Mesothelial cell of epicardium (in vitro differentiated cells): Measurements from ENCODE around the gene CGNL1. TPM values are rescaled to one million over a fixed set of nuclear protein-coding genes. Genes with fewer than 3 reads are reported as not detected.

Experiments used
- DNase-seq, 2 experiments: peaks; one replicate each; pipeline ENCODE4 v3.0.0; 2021; ENCODE audit warnings: low spot score in 2 of 2; ENCODE audit not compliant: unreplicated experiment in 2 of 2
- H3K27ac Mint-ChIP-seq: 2 replicates; pipeline ENCODE4 v1.8.0; 2021; ENCODE audit warnings: mixed read lengths
- H3K27me3 Mint-ChIP-seq: 2 replicates; pipeline ENCODE4 v1.8.0; 2021; ENCODE audit warnings: low read depth, mixed read lengths
- H3K36me3 Mint-ChIP-seq: 2 replicates; pipeline ENCODE4 v1.8.0; 2021; ENCODE audit warnings: mixed read lengths
- H3K4me1 Mint-ChIP-seq: 2 replicates; pipeline ENCODE4 v1.8.0; 2021; ENCODE audit warnings: mixed read lengths
- H3K4me3 Mint-ChIP-seq: 2 replicates; pipeline ENCODE4 v1.8.0; 2021; ENCODE audit warnings: mild to moderate bottlenecking, moderate library complexity, mixed read lengths
- H3K9me3 Mint-ChIP-seq: 2 replicates; pipeline ENCODE4 v1.8.0; 2021; ENCODE audit warnings: mixed read lengths
- total RNA-seq: library from RNA; stranded (reverse); gene quantifications from 3 replicates; pipeline ENCODE4 v1.2.1, GENCODE V29; 2021
- TF ChIP-seq, protein P1 (sequence below): fragments of 200-600 bp; sonication (generic); IDR thresholded peaks from one replicate; pipeline ENCODE4 v1.5.0; 2021; ENCODE audit warnings: antibody characterized with exemption; ENCODE audit not compliant: unreplicated experiment

The CGNL1 gene, protein sequence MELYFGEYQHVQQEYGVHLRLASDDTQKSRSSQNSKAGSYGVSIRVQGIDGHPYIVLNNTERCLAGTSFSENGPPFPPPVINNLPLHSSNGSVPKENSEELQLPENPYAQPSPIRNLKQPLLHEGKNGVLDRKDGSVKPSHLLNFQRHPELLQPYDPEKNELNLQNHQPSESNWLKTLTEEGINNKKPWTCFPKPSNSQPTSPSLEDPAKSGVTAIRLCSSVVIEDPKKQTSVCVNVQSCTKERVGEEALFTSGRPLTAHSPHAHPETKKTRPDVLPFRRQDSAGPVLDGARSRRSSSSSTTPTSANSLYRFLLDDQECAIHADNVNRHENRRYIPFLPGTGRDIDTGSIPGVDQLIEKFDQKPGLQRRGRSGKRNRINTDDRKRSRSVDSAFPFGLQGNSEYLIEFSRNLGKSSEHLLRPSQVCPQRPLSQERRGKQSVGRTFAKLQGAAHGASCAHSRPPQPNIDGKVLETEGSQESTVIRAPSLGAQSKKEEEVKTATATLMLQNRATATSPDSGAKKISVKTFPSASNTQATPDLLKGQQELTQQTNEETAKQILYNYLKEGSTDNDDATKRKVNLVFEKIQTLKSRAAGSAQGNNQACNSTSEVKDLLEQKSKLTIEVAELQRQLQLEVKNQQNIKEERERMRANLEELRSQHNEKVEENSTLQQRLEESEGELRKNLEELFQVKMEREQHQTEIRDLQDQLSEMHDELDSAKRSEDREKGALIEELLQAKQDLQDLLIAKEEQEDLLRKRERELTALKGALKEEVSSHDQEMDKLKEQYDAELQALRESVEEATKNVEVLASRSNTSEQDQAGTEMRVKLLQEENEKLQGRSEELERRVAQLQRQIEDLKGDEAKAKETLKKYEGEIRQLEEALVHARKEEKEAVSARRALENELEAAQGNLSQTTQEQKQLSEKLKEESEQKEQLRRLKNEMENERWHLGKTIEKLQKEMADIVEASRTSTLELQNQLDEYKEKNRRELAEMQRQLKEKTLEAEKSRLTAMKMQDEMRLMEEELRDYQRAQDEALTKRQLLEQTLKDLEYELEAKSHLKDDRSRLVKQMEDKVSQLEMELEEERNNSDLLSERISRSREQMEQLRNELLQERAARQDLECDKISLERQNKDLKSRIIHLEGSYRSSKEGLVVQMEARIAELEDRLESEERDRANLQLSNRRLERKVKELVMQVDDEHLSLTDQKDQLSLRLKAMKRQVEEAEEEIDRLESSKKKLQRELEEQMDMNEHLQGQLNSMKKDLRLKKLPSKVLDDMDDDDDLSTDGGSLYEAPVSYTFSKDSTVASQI
- 34.1 to 36.4 TPM (median 35.7 TPM) in 3 replicates for total RNA-seq

DNA sequence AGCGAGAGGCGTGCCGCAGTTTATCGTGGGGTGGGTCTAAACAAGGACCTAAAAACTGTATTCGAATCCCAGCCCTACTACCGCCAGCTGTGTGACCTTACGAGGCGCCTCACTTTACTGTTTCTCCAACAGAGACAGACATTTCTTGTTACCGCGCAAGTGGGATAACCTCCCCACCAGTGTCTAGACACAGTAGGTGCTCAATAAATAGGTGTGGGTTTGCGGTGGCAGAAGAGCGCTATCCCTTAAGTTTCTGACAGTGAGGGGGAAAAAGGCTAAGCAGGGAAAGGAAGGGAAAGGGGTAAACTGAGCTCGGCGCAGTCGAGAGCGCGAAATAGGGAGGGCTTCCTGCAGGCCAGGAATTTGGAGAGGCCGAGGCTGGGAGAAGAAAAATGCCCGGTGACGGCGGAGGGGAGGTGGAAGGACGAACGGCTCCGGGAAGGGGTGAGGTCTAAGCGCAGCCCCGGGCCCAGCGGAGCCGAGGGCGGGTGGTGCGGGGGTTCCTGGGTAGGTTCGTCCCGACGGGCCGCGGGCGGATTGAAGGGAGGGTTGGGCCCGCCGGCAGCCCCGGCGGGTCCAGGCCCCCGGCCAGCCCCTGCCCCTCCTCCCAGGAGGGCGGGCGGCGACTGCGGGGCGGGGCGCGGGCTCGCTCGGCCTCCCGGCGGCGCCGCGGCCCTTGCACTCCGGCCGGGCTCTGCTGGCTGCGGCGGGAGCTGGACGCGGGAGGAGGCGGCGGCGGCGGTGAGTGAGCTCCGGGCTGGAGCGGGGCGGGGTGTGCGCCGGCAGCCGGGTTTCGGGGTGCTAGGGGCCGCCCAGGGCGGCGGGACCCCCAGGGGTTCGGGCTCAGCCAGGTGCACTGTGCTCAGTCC is at the start of gene CGNL1:
CGNL1 (plus strand) TSS at position 679 of the 869 bp plus-strand sequence. CDS start 61,495 bp downstream, outside the sequence.
- no peaks in the 10 kb centered on the region for H3K9me3 Mint-ChIP-seq
- no peaks in the 10 kb centered on the region for H3K27me3 Mint-ChIP-seq

DNA sequence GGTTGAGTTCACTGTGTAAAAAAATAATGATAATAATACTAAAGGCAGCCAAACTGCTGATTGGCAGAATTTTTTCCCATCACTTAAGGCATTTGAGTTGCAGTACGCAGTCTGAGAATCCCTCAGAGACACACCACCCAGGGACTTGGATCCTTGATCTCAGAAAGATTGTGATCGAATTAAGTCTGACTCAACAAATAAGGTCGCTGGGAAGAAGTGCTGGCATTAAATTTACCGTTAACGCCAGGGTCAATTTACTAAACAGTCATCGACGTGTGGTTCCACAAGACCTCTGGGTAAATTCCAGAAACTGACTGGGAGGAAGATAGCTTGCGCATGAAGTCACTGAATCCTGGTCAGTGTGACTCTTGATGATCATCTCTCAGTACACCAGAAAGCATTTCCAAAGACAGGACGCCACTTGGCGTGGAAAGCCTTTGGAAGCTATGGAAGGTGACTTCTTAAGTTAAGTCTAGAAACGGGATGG is 48.3 kb upstream of the CGNL1 start:
- peaks cover 34% of the 10 kb centered on the region for H3K4me1 Mint-ChIP-seq
- TF ChIP-seq, protein P1, sequence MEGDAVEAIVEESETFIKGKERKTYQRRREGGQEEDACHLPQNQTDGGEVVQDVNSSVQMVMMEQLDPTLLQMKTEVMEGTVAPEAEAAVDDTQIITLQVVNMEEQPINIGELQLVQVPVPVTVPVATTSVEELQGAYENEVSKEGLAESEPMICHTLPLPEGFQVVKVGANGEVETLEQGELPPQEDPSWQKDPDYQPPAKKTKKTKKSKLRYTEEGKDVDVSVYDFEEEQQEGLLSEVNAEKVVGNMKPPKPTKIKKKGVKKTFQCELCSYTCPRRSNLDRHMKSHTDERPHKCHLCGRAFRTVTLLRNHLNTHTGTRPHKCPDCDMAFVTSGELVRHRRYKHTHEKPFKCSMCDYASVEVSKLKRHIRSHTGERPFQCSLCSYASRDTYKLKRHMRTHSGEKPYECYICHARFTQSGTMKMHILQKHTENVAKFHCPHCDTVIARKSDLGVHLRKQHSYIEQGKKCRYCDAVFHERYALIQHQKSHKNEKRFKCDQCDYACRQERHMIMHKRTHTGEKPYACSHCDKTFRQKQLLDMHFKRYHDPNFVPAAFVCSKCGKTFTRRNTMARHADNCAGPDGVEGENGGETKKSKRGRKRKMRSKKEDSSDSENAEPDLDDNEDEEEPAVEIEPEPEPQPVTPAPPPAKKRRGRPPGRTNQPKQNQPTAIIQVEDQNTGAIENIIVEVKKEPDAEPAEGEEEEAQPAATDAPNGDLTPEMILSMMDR: no peak
- H3K36me3 Mint-ChIP-seq: no peaks in the 10 kb centered on the region
- no peak overlapping the region for H3K27ac Mint-ChIP-seq
- no peak for DNase-seq
- no peaks in the 10 kb centered on the region for H3K9me3 Mint-ChIP-seq
- H3K27me3 Mint-ChIP-seq: peaks cover 4% of the 10 kb centered on the region
- H3K4me3 Mint-ChIP-seq: no peak overlapping the region

More for the DNA sequence above, at the start of gene CGNL1:
- peak; percentile 28 to 57 for DNase-seq
- TF ChIP-seq, protein P1: no peak
- Mint-ChIP-seq H3K27ac (peak within 1 kb of the TSS; percentile 91), H3K4me1 (peaks cover 25% of the 10 kb centered on the region), H3K4me3 (peak within 1 kb of the TSS; percentile 86), H3K36me3 (peaks cover 3% of the 10 kb centered on the region)

DNA sequence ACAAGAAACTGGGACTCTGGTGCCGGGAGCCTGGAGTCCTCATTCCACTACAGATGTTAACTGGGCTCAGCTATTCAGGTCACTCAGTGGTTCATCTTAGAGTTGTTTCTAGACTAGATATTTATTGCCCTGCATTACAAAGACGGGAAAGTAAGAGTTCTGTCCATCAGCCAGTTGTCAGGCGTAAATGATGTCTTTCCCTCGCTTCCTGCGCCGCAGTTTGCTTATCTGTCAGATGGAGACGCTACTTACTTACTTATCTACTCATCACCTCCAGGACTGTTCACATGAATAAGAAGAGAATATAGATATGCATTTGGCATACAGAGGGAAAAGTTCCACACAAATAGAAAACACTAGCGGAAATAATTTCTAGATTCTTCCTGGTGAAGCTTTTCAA is 47.8 kb upstream of the CGNL1 start:
- no peaks in the 10 kb centered on the region for H3K9me3 Mint-ChIP-seq
- no peaks in the 10 kb centered on the region for H3K36me3 Mint-ChIP-seq
- peaks cover 4% of the 10 kb centered on the region for H3K27me3 Mint-ChIP-seq
- TF ChIP-seq, protein P1: no peak
- no peak for DNase-seq
- peaks cover 32% of the 10 kb centered on the region for H3K4me1 Mint-ChIP-seq
- H3K27ac Mint-ChIP-seq: no peak overlapping the region
- H3K4me3 Mint-ChIP-seq: no peak overlapping the region

DNA sequence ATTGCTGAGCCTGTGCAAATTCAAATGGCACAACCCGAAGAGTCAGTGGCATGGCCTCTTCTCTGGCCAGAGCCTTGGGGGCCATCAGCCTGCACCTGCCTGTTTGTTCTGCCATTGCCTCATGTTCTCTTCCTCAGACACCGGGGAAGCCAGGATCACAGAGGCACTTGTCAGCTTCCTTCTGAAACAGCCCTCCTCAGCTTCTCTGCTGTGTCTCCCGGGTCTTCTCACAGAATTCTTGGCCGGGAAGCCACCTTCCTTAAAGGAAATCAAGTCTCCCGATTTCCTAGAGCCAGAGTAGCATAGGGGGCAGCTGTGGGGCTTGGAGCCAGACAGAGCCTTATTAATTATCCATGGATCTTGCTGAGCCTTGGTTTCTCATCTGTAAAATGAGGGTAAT is 47.4 kb upstream of the CGNL1 start:
- Mint-ChIP-seq H3K27me3 (peaks cover 4% of the 10 kb centered on the region), H3K4me1 (peaks cover 29% of the 10 kb centered on the region), H3K9me3 (no peaks in the 10 kb centered on the region), H3K4me3 (no peak overlapping the region), H3K36me3 (no peaks in the 10 kb centered on the region), H3K27ac (no peak overlapping the region)
- TF ChIP-seq, protein P1: no peak
- no peak for DNase-seq
